ENCODE measurements around the gene THADA. TPM values are rescaled to one million over a fixed set of nuclear protein-coding genes. Genes with fewer than 3 reads are reported as not detected.
A peak's percentile ranks its signal among the peaks of the same experiment; 100 is the strongest.

THADA gene
- total RNA-seq, 2 donors from 2014 or later: 14.5 to 16.1 TPM

DNA sequence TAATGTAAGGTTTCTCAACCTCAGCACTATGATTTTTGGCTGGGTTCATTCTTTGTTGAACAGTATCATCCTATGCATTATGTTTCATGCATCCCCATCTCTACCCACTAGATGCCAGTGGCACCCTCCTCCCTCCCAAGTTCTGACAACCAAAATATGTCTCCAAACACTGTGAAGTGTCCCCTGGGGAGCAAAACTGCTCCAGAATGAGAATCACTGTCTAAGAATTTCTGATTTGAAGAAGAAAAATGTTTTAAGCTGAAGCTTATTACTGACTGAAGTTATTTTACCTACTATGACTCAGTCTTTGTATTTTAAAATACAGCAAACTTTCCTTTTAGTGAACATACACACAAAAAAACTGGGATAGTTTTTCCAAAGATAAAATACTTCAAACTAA, 3.4 kb downstream of the THADA start:
- TF ChIP-seq, protein P1, sequence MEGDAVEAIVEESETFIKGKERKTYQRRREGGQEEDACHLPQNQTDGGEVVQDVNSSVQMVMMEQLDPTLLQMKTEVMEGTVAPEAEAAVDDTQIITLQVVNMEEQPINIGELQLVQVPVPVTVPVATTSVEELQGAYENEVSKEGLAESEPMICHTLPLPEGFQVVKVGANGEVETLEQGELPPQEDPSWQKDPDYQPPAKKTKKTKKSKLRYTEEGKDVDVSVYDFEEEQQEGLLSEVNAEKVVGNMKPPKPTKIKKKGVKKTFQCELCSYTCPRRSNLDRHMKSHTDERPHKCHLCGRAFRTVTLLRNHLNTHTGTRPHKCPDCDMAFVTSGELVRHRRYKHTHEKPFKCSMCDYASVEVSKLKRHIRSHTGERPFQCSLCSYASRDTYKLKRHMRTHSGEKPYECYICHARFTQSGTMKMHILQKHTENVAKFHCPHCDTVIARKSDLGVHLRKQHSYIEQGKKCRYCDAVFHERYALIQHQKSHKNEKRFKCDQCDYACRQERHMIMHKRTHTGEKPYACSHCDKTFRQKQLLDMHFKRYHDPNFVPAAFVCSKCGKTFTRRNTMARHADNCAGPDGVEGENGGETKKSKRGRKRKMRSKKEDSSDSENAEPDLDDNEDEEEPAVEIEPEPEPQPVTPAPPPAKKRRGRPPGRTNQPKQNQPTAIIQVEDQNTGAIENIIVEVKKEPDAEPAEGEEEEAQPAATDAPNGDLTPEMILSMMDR (IDR thresholded peaks at IDR 0.05): no peak
- H3K4me3 ChIP-seq: no peak overlapping the region

DNA sequence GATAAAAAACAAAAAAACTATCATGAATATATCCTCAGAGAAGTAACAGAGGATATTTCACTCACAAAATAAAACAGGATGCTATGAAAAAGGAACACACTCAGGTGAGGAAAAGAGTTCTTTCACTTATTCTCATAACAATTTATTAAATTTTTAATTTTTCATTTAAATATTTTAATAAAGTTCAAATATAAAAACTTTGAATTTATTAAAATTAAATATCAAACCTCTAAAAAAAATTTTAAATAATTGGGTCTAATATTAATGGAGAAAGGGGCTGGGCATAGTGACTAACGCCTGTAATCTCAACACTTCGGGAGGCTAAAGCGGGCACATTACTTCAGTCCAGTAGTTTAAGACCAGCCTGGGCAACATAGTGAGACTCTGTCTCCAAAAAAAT, 10.1 kb downstream of the THADA start:
- Histone ChIP-seq H3K4me1 (no peaks in the 10 kb centered on the region), H3K9me3 (no peaks in the 10 kb centered on the region), H3K27me3 (no peaks in the 10 kb centered on the region), H3K36me3 (peaks cover 62% of the 10 kb centered on the region), H3K4me3 (no peak overlapping the region), H3K27ac (no peak overlapping the region)
- TF ChIP-seq, protein P1 (IDR thresholded peaks at IDR 0.05): no peak
- DNase-seq (ENCODE audit: low spot score): no peak

More for the DNA sequence above, 3.4 kb downstream of the THADA start:
- DNase-seq (ENCODE audit: low spot score): no peak
- no peak overlapping the region for H3K27ac ChIP-seq
- peaks cover 37% of the 10 kb centered on the region for H3K36me3 ChIP-seq
- H3K27me3 ChIP-seq: no peaks in the 10 kb centered on the region
- peaks cover 0 to 22% of the 10 kb centered on the region in 2 donors for H3K4me1 ChIP-seq
- no peaks in the 10 kb centered on the region for H3K9me3 ChIP-seq

DNA sequence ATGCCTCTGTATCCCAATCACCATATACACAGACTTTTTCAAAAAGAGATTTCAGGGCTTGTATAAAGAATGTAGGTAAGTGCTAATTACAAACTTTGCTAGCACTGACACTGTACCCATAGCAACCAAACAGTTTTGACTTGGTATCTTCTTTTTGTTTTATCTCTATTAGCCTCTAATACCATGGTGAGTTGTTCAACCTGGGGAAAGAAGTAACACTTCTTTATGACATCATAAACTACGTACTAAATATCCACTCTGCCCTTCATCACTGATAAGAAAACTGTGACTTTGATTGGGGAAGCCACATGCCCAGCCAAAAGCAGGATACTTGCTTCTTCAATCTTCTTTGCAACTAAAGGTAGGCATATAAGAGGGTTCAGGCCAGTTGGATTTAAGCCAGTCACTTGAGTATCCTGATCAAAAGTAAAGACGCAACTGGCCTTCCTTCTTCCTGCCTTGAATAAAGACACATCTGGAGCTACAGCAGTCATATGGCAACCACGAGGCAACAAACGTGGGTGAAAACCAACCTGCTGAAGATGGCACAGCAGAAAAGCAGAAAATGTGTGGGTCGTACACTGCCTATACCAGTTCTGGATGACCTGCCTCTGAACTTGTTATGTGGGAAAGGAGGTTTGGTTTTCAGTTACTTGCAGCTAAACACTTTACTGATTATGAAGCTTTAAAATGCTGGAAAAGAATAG, 16.4 kb downstream of the THADA start:
- TF ChIP-seq, protein P1 (IDR thresholded peaks at IDR 0.05): no peak
- Histone ChIP-seq H3K9me3 (no peaks in the 10 kb centered on the region), H3K36me3 (peaks cover 28% of the 10 kb centered on the region), H3K4me1 (no peaks in the 10 kb centered on the region), H3K27me3 (no peaks in the 10 kb centered on the region), H3K4me3 (no peak overlapping the region), H3K27ac (no peak overlapping the region)
- DNase-seq (ENCODE audit: low spot score): no peak

DNA sequence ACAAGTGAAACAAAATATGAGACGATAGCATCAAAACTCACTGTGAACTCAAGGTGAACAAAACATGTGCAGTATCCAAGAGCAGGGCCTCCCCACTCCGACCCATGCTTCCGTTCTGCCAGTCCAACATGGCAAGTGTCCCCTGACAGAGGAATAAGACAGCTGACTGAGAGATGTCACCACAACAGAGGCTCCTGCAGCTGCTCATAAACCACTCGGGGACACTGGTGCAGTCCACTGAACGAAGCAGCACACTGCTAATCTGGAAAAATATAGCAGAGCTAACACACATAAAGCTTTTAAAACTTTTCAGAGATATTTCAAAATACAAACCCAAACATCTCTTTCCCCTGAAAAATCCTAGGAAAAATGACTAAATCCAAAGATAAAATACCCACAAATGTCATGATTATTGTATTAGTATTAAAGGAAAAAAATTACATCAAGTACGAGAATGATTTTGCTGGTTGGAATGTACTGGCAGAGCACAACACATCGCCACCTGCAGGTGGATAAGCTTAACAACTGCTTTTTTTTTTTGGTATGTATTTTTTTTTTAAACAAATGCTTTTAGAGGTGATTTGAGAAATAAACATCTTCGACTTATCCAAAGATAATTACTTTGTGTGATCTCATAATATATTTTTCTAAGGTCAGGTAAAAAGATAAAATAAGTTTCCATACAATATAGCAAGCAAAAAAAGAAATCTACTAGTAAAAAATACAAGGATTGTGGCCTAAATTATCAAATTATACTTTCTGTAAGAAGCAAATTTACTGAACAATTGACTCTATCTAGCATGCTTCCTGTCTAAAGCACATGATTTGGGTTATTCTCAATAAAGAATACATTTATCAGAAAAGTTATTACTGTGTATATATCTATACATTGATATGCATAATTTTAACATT, 18.6 kb downstream of the THADA start:
- H3K9me3 ChIP-seq: no peaks in the 10 kb centered on the region
- H3K4me3 ChIP-seq: no peak overlapping the region
- TF ChIP-seq, protein P1 (IDR thresholded peaks at IDR 0.05): peak; percentile 72 to 80
- H3K4me1 ChIP-seq: no peaks in the 10 kb centered on the region
- H3K27ac ChIP-seq: peak overlapping the region; percentile 53 to 58
- no peak for DNase-seq (ENCODE audit: low spot score)
- no peaks in the 10 kb centered on the region for H3K27me3 ChIP-seq
- peaks cover 26% of the 10 kb centered on the region for H3K36me3 ChIP-seq

DNA sequence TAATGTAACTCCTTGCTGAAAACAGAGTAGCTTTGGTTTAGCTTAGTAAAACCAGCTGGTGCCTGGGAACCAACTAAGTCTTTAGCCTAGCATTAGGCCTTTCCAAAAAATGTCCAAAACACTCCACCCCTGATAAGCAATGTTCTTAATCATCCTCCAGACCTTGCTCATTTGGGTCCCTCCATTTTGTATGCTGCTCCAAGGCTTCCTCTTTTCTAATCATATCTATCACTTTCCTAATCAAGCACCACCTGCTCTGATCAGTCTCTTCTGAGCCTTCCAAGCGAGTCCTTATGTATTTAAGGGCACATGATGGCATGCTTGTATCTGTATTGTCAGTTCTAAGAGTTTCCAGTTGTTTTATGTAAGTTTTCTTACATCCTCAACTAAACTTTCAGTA, 23.6 kb downstream of the THADA start:
- TF ChIP-seq, protein P1 (IDR thresholded peaks at IDR 0.05): no peak
- Histone ChIP-seq H3K4me1 (no peaks in the 10 kb centered on the region), H3K27ac (no peak overlapping the region), H3K36me3 (peaks cover 47% of the 10 kb centered on the region), H3K4me3 (no peak overlapping the region), H3K9me3 (no peaks in the 10 kb centered on the region), H3K27me3 (no peaks in the 10 kb centered on the region)
- no peak for DNase-seq (ENCODE audit: low spot score)

Measured in right atrium auricular region (tissue), 2 donors.